Neural cell (in vitro differentiated cells): ENCODE data around the gene CCDC68. TPM values are rescaled to one million over a fixed set of nuclear protein-coding genes. Genes with fewer than 3 reads are reported as not detected.
A peak's percentile ranks its signal among the peaks of the same experiment; 100 is the strongest.

Source experiments
- H2AFZ ChIP-seq: fragments of 200-600, 300-800 bp; sonication (generic), shearing (Covaris generic); 2 replicates; pipeline ENCODE4 v1.6.0; 2014; ENCODE audit warnings: low read depth, mild to moderate bottlenecking, antibody characterized with exemption, low read length, moderate library complexity
- H3F3A ChIP-seq: fragments of 200-600 bp; shearing (Covaris generic); 2 replicates; pipeline ENCODE4 v1.6.1; 2016; ENCODE audit warnings: mild to moderate bottlenecking, moderate library complexity, mixed read lengths, antibody characterized with exemption, low read length; ENCODE audit not compliant: insufficient read depth, poor library complexity, severe bottlenecking
- H3K27ac ChIP-seq: fragments of 200-600, 300-800 bp; sonication (generic), shearing (Covaris generic); 2 replicates; pipeline ENCODE4 v1.5.1; 2014; ENCODE audit warnings: mild to moderate bottlenecking, low read length, moderate library complexity
- H3K27me3 ChIP-seq: fragments of 300-800, 200-600 bp; sonication (generic), shearing (Covaris generic); 2 replicates; pipeline ENCODE4 v1.6.0; 2014; ENCODE audit warnings: mild to moderate bottlenecking, low read depth, low read length, moderate library complexity; ENCODE audit not compliant: insufficient read depth
- H3K36me3 ChIP-seq: fragments of 300-800, 200-600 bp; sonication (generic), shearing (Covaris generic); 2 replicates; pipeline ENCODE4 v1.5.1; 2014; ENCODE audit warnings: mild to moderate bottlenecking, antibody characterized with exemption, low read length, moderate library complexity; ENCODE audit not compliant: insufficient read depth
- H3K4me2 ChIP-seq: fragments of 300-800, 200-600 bp; sonication (generic), shearing (Covaris generic); 2 replicates; pipeline ENCODE4 v1.6.0; 2014; ENCODE audit warnings: mild to moderate bottlenecking, low read length
- H3K4me3 ChIP-seq: fragments of 300-800, 200-600 bp; sonication (generic), shearing (Covaris generic); 2 replicates; pipeline ENCODE4 v1.5.1; 2014; ENCODE audit warnings: mild to moderate bottlenecking, low read length, moderate library complexity
- H3K79me2 ChIP-seq: fragments of 200-600 bp; shearing (Covaris generic); replicated peaks from 2 replicates; pipeline ENCODE4 v1.6.0; 2014; ENCODE audit warnings: mild to moderate bottlenecking, low read length, moderate library complexity; ENCODE audit not compliant: insufficient read depth
- H3K9ac ChIP-seq: fragments of 300-800, 200-600 bp; sonication (generic), shearing (Covaris generic); 2 replicates; pipeline ENCODE4 v1.6.1; 2016; ENCODE audit warnings: mild to moderate bottlenecking, low read length, mixed read lengths
- H3K9me2 ChIP-seq: fragments of 200-600 bp; shearing (Covaris generic); 2 replicates; pipeline ENCODE4 v1.6.1; 2016; ENCODE audit warnings: mild to moderate bottlenecking, low read length, mixed read lengths; ENCODE audit not compliant: insufficient read depth
- H3K9me3 ChIP-seq: fragments of 200-600, 300-800 bp; sonication (generic), shearing (Covaris generic); 2 replicates; pipeline ENCODE4 v1.6.1; 2016; ENCODE audit warnings: mild to moderate bottlenecking, mixed run types, low read length, moderate library complexity, mixed read lengths
- H4K20me1 ChIP-seq: fragments of 200-600 bp; shearing (Covaris generic); 2 replicates; pipeline ENCODE4 v1.6.1; 2016; ENCODE audit warnings: mild to moderate bottlenecking, mixed run types; ENCODE audit not compliant: insufficient read depth
- EP300 ChIP-seq: fragments of 450-650 bp; conservative IDR thresholded peaks from 2 replicates; pipeline ENCODE4 v1.6.1; 2014; ENCODE audit warnings: antibody characterized with exemption, mild to moderate bottlenecking, moderate library complexity; ENCODE audit not compliant: poor library complexity, severe bottlenecking
- EZH2 ChIP-seq: fragments of 200-600, 300-800 bp; shearing (Covaris generic), sonication (generic); IDR thresholded peaks from 2 replicates; pipeline ENCODE4 v1.6.1; 2014; ENCODE audit warnings: antibody characterized with exemption, low read length, borderline replicate concordance, mild to moderate bottlenecking; ENCODE audit not compliant: insufficient read depth, poor library complexity, severe bottlenecking
- MXI1 ChIP-seq: fragments of 450-650 bp; conservative IDR thresholded peaks from 2 replicates; pipeline ENCODE4 v1.6.1; 2014; ENCODE audit warnings: antibody characterized with exemption, mild to moderate bottlenecking; ENCODE audit not compliant: poor library complexity, severe bottlenecking
- POLR2AphosphoS5 ChIP-seq: IDR thresholded peaks from 2 replicates; pipeline ENCODE4 v1.6.1; 2012
- RAD21 ChIP-seq: fragments of 450-650 bp; conservative IDR thresholded peaks from 2 replicates; pipeline ENCODE4 v1.6.1; 2014; ENCODE audit warnings: antibody characterized with exemption, mild to moderate bottlenecking, moderate library complexity
- SMC3 ChIP-seq: fragments of 450-650 bp; conservative IDR thresholded peaks from 2 replicates; pipeline ENCODE4 v1.6.1; 2014; ENCODE audit warnings: antibody characterized with exemption, mild to moderate bottlenecking, moderate library complexity; ENCODE audit not compliant: poor library complexity
- TAF1 ChIP-seq: IDR thresholded peaks from 2 replicates; pipeline ENCODE4 v1.6.1; 2012; ENCODE audit warnings: low read depth
- polyA plus RNA-seq: library from polyadenylated mRNA; depleted of rRNA; stranded (reverse); fragments of >200 nt; gene quantifications from 2 replicates; pipeline ENCODE4 v1.2.3, GENCODE V29; 2014
- TF ChIP-seq, protein P1 (sequence below): fragments of 450-650 bp; IDR thresholded peaks from 2 replicates; pipeline ENCODE4 v1.5.1; 2014; ENCODE audit warnings: antibody characterized with exemption, mild to moderate bottlenecking, moderate library complexity; ENCODE audit not compliant: poor library complexity, severe bottlenecking
- TF ChIP-seq, protein P2 (sequence below): IDR thresholded peaks from 2 replicates; pipeline ENCODE4 v1.6.1; 2012; ENCODE audit warnings: borderline replicate concordance

CCDC68 gene
- polyA plus RNA-seq, 1 donor from 2014 or later: 0.30 TPM

DNA sequence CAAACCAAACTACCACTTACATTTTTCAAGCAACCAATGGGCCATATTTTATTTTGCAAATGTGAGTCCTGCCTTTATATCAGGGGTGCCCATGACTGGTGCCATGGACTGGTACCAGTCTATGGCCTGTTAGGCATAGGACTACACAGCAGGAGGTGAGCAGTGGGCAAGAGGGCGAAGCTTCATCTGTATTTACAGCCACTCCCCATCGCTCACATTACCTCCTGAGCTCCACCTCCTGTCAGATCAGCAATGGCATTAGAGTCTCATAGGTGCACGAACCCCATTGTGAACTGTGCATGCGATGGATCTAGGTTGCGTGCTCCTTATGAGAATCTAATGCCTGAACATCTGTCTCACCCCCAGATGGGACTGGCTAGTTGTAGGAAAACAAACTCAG lies 53.6 kb downstream of the CCDC68 start:
- no peaks in the 10 kb centered on the region for H3K79me2 ChIP-seq
- no peaks in the 10 kb centered on the region for H3K36me3 ChIP-seq
- no peak for TF ChIP-seq TAF1
- TF ChIP-seq POLR2AphosphoS5: no peak
- no peak for TF ChIP-seq EZH2
- no peak for TF ChIP-seq MXI1
- no peak for TF ChIP-seq SMC3
- TF ChIP-seq EP300: no peak
- TF ChIP-seq, protein P1, sequence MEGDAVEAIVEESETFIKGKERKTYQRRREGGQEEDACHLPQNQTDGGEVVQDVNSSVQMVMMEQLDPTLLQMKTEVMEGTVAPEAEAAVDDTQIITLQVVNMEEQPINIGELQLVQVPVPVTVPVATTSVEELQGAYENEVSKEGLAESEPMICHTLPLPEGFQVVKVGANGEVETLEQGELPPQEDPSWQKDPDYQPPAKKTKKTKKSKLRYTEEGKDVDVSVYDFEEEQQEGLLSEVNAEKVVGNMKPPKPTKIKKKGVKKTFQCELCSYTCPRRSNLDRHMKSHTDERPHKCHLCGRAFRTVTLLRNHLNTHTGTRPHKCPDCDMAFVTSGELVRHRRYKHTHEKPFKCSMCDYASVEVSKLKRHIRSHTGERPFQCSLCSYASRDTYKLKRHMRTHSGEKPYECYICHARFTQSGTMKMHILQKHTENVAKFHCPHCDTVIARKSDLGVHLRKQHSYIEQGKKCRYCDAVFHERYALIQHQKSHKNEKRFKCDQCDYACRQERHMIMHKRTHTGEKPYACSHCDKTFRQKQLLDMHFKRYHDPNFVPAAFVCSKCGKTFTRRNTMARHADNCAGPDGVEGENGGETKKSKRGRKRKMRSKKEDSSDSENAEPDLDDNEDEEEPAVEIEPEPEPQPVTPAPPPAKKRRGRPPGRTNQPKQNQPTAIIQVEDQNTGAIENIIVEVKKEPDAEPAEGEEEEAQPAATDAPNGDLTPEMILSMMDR: no peak
- TF ChIP-seq, protein P2, sequence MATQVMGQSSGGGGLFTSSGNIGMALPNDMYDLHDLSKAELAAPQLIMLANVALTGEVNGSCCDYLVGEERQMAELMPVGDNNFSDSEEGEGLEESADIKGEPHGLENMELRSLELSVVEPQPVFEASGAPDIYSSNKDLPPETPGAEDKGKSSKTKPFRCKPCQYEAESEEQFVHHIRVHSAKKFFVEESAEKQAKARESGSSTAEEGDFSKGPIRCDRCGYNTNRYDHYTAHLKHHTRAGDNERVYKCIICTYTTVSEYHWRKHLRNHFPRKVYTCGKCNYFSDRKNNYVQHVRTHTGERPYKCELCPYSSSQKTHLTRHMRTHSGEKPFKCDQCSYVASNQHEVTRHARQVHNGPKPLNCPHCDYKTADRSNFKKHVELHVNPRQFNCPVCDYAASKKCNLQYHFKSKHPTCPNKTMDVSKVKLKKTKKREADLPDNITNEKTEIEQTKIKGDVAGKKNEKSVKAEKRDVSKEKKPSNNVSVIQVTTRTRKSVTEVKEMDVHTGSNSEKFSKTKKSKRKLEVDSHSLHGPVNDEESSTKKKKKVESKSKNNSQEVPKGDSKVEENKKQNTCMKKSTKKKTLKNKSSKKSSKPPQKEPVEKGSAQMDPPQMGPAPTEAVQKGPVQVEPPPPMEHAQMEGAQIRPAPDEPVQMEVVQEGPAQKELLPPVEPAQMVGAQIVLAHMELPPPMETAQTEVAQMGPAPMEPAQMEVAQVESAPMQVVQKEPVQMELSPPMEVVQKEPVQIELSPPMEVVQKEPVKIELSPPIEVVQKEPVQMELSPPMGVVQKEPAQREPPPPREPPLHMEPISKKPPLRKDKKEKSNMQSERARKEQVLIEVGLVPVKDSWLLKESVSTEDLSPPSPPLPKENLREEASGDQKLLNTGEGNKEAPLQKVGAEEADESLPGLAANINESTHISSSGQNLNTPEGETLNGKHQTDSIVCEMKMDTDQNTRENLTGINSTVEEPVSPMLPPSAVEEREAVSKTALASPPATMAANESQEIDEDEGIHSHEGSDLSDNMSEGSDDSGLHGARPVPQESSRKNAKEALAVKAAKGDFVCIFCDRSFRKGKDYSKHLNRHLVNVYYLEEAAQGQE: no peak
- no peak for TF ChIP-seq RAD21
- peak overlapping the region; percentile 68 for H3K27ac ChIP-seq
- no peak overlapping the region for H3K9ac ChIP-seq
- H3K27me3 ChIP-seq: no peaks in the 10 kb centered on the region
- H2AFZ ChIP-seq: no peak overlapping the region
- no peak overlapping the region for H3K4me3 ChIP-seq
- H3K9me2 ChIP-seq: no peaks in the 10 kb centered on the region
- no peaks in the 10 kb centered on the region for H4K20me1 ChIP-seq
- H3K4me2 ChIP-seq: no peak overlapping the region
- no peaks in the 10 kb centered on the region for H3F3A ChIP-seq
- H3K9me3 ChIP-seq: no peaks in the 10 kb centered on the region

DNA sequence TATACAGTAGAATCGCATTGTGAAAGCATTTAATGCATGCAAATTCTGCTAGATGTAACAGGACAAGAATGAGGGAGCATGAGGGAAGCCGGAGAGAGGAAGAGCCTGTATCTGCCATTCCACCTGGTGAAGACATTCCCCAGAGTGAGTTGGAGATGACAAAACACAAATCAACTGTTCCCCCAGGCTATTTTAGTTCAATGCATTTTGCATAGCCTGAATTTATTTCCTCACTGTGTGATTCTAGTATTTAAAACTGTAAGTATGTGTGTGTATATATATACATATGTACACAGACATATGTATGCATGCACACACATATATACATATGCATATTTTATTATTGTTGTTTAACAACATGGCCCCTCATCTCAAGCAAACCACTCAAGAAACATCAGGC lies 54.7 kb downstream of the CCDC68 start:
- Histone ChIP-seq H2AFZ (no peak overlapping the region), H3K79me2 (no peaks in the 10 kb centered on the region), H3K27ac (peak overlapping the region; percentile 68), H3K4me2 (no peak overlapping the region), H3K4me3 (no peak overlapping the region), H4K20me1 (no peaks in the 10 kb centered on the region), H3K27me3 (no peaks in the 10 kb centered on the region), H3K9ac (no peak overlapping the region), H3K36me3 (no peaks in the 10 kb centered on the region), H3K9me2 (no peaks in the 10 kb centered on the region), H3F3A (no peaks in the 10 kb centered on the region), H3K9me3 (no peaks in the 10 kb centered on the region)
- TF ChIP-seq SMC3 (no peak), EP300 (peak; percentile 52), POLR2AphosphoS5 (peak; percentile 8)

DNA sequence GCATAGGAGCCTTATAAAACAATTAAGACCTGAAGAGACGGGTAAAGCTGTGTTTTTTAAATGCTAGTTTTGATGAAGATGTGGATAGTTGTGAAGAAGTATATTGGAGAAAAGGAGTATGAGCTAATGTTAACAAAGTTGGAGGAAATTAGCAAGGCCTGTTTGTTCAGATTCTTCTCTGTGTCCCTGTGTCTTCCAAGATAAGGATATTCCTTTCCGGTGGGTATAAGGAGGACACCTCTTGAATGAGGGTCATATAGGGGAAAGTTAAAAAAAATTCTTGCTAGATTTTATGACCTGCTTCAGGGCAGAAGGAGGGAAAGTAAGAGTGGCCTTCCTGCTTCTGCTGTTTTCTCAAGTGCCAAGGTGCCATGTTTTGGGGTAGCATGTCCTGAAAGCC lies 59.0 kb downstream of the CCDC68 start:
- no peak for TF ChIP-seq EP300
- no peak for TF ChIP-seq EZH2
- TF ChIP-seq, protein P2: no peak
- no peak for TF ChIP-seq TAF1
- TF ChIP-seq, protein P1: no peak
- no peak for TF ChIP-seq MXI1
- no peak for TF ChIP-seq SMC3
- Histone ChIP-seq H3K36me3 (no peaks in the 10 kb centered on the region), H3K4me2 (no peak overlapping the region), H3K4me3 (no peak overlapping the region), H3K27ac (no peak overlapping the region), H3K27me3 (no peaks in the 10 kb centered on the region), H3K9me3 (no peaks in the 10 kb centered on the region), H3K9ac (no peak overlapping the region), H3F3A (no peaks in the 10 kb centered on the region), H4K20me1 (no peaks in the 10 kb centered on the region), H3K9me2 (no peaks in the 10 kb centered on the region), H2AFZ (no peak overlapping the region), H3K79me2 (no peaks in the 10 kb centered on the region)
